NCI-H748 (cell line): ENCODE measurements around the gene C16orf78.

ENCODE experiments used
- DNase-seq: peaks from one replicate; lab custom pipeline; 2025; ENCODE audit not compliant: unreplicated experiment; lab: John Stamatoyannopoulos, UW

The C16orf78 gene

GRCh38 chr16:49382916-49383315 is 9.3 kb downstream of the C16orf78 start:
- peak; percentile 5 for DNase-seq

- no peak for DNase-seq
These were observed 21.4 kb downstream of the C16orf78 start for GRCh38 chr16:49395021-49395420.

GRCh38 chr16:49396206-49396720 is 22.7 kb downstream of the C16orf78 start:
- no peak for DNase-seq

GRCh38 chr16:49398761-49399160 is 25.2 kb downstream of the C16orf78 start:
- DNase-seq, result no peak

GRCh38 chr16:49399594-49400364 is 26.2 kb downstream of the C16orf78 start:
- DNase-seq, result no peak

- no peak for DNase-seq
These were observed 27.0 kb downstream of the C16orf78 start for GRCh38 chr16:49400611-49401010.

- no peak for DNase-seq
These were observed 31.5 kb downstream of the C16orf78 start for GRCh38 chr16:49405123-49405522.

GRCh38 chr16:49405530-49405929 is 31.9 kb downstream of the C16orf78 start:
- no peak for DNase-seq

- DNase-seq, result peak; percentile 90
These were observed 34.4 kb downstream of the C16orf78 start for GRCh38 chr16:49407873-49408550.

- DNase-seq, result no peak
These were observed 35.5 kb downstream of the C16orf78 start for GRCh38 chr16:49409121-49409520.

GRCh38 chr16:49410226-49410625 is 36.6 kb downstream of the C16orf78 start:
- DNase-seq, result no peak

- no peak for DNase-seq
These were observed 37.7 kb downstream of the C16orf78 start for GRCh38 chr16:49411121-49411970.

- no peak for DNase-seq
These were observed 41.1 kb downstream of the C16orf78 start for GRCh38 chr16:49414671-49415070.

GRCh38 chr16:49415083-49415482 is 41.5 kb downstream of the C16orf78 start:
- DNase-seq, result no peak

GRCh38 chr16:49416001-49416675 is 42.5 kb downstream of the C16orf78 start:
- no peak for DNase-seq

- DNase-seq, result no peak
These were observed 43.8 kb downstream of the C16orf78 start for GRCh38 chr16:49417354-49417753.

GRCh38 chr16:49419006-49419405 is 45.4 kb downstream of the C16orf78 start:
- DNase-seq, result no peak

GRCh38 chr16:49419862-49420261 is 46.3 kb downstream of the C16orf78 start:
- peak; percentile 45 for DNase-seq

- DNase-seq, result no peak
These were observed 49.3 kb downstream of the C16orf78 start for GRCh38 chr16:49422896-49423295.

GRCh38 chr16:49424961-49425360 is 51.4 kb downstream of the C16orf78 start:
- DNase-seq, result no peak

GRCh38 chr16:49427771-49428170 is 54.2 kb downstream of the C16orf78 start:
- no peak for DNase-seq
